HG02885 (cell line): ENCODE measurements around the gene AP4M1.
A peak's percentile ranks its signal among the peaks of the same experiment; 100 is the strongest.

ENCODE experiments used
- ATAC-seq: cut with Tn5 transposase; IDR thresholded peaks from one replicate; pipeline ENCODE4 v1.9.1; 2021; ENCODE audit warnings: mild to moderate bottlenecking; ENCODE audit not compliant: unreplicated experiment, poor library complexity

The AP4M1 gene

GRCh38 chr7:100085515-100085914 is 15.9 kb upstream of the AP4M1 start:
- no peak for ATAC-seq

- ATAC-seq, result no peak
These were observed 14.2 kb upstream of the AP4M1 start for GRCh38 chr7:100087055-100087750.

GRCh38 chr7:100088095-100088620 is 13.3 kb upstream of the AP4M1 start:
- ATAC-seq, result peak; percentile 17

- ATAC-seq, result peak; percentile 76
These were observed 12.6 kb upstream of the AP4M1 start, which contains the start of gene COPS6 for GRCh38 chr7:100088621-100089457. COPS6 (plus strand) TSS chr7:100088969; CDS start chr7:100088991, 22 bp downstream.

GRCh38 chr7:100089458-100090196 is 11.8 kb upstream of the AP4M1 start:
- no peak for ATAC-seq

- no peak for ATAC-seq
These were observed 10.7 kb upstream of the AP4M1 start for GRCh38 chr7:100090527-100091410.

GRCh38 chr7:100091411-100092181 is 9.8 kb upstream of the AP4M1 start:
- ATAC-seq, result no peak

- ATAC-seq, result no peak
These were observed 8.4 kb upstream of the AP4M1 start for GRCh38 chr7:100093054-100093453.

GRCh38 chr7:100093498-100093897 is 7.9 kb upstream of the AP4M1 start:
- ATAC-seq, result no peak

GRCh38 chr7:100093925-100094486 is 7.4 kb upstream of the AP4M1 start:
- no peak for ATAC-seq

- ATAC-seq, result no peak
These were observed 6.2 kb upstream of the AP4M1 start for GRCh38 chr7:100095289-100095688.

GRCh38 chr7:100095704-100096103 is 5.7 kb upstream of the AP4M1 start:
- no peak for ATAC-seq

GRCh38 chr7:100098913-100099312 is 2.5 kb upstream of the AP4M1 start:
- ATAC-seq, result no peak

GRCh38 chr7:100099452-100099851 is 2.0 kb upstream of the AP4M1 start:
- ATAC-seq, result no peak

- ATAC-seq, result peak; percentile 72
These were observed 925 bp upstream of the AP4M1 start for GRCh38 chr7:100100420-100101015.

GRCh38 chr7:100102950-100103840 is 1.8 kb downstream of the AP4M1 start:
- no peak for ATAC-seq

GRCh38 chr7:100105534-100105933 is 4.1 kb downstream of the AP4M1 start:
- no peak for ATAC-seq
